Osteoblast (primary cell): Measurements from ENCODE around the gene GRIK4. TPM values are rescaled to one million over a fixed set of nuclear protein-coding genes. Genes with fewer than 3 reads are reported as not detected.

Source experiments
- DNase-seq: peaks from one replicate; pipeline ENCODE4 v3.0.0; 2011; ENCODE audit warnings: low spot score, mixed read lengths; ENCODE audit not compliant: insufficient read length; ENCODE audit errors: missing footprints
- H2AFZ ChIP-seq: 2 replicates; pipeline ENCODE4 v1.6.0; 2011; ENCODE audit warnings: mild to moderate bottlenecking, low read length
- H3K27ac ChIP-seq: 2 replicates; pipeline ENCODE4 v1.5.1; 2011; ENCODE audit warnings: mild to moderate bottlenecking, low read depth, low read length, moderate library complexity
- H3K27me3 ChIP-seq: 2 replicates; pipeline ENCODE4 v1.6.0; 2012; ENCODE audit warnings: mild to moderate bottlenecking, control low read depth, inconsistent platforms, low read length, moderate library complexity; ENCODE audit not compliant: insufficient read depth
- H3K36me3 ChIP-seq: 2 replicates; pipeline ENCODE4 v1.5.1; 2011; ENCODE audit warnings: mild to moderate bottlenecking, low read length, control low read depth, moderate library complexity; ENCODE audit not compliant: insufficient read depth
- H3K4me1 ChIP-seq: 2 replicates; pipeline ENCODE4 v1.5.1; 2011; ENCODE audit warnings: mild to moderate bottlenecking, low read length, control low read depth, moderate library complexity; ENCODE audit not compliant: insufficient read depth
- H3K4me2 ChIP-seq: 2 replicates; pipeline ENCODE4 v1.6.0; 2011; ENCODE audit warnings: mild to moderate bottlenecking, low read length; ENCODE audit not compliant: insufficient read depth
- H3K4me3 ChIP-seq: fragments of 200-600 bp; sonication (generic); 3 replicates; pipeline ENCODE4 v1.5.1; 2012; ENCODE audit warnings: mild to moderate bottlenecking, low read length, inconsistent platforms; ENCODE audit not compliant: insufficient read depth
- H3K79me2 ChIP-seq: 2 replicates; pipeline ENCODE4 v1.6.0; 2012; ENCODE audit warnings: mild to moderate bottlenecking, low read length, control low read depth, inconsistent platforms; ENCODE audit not compliant: insufficient read depth
- H3K9me3 ChIP-seq: 2 replicates; pipeline ENCODE4 v1.5.1; 2011; ENCODE audit warnings: low read depth, low read length, control low read depth
- H4K20me1 ChIP-seq: 2 replicates; pipeline ENCODE4 v1.6.0; 2012; ENCODE audit warnings: mild to moderate bottlenecking, low read length, control low read depth; ENCODE audit not compliant: insufficient read depth
- CTCF ChIP-seq: IDR thresholded peaks from 2 replicates; pipeline ENCODE4 v1.5.1; 2011; ENCODE audit warnings: mild to moderate bottlenecking, low read depth, low read length, moderate library complexity; ENCODE audit errors: extremely low read depth
- total RNA-seq: library from RNA; depleted of rRNA; stranded (reverse); fragments of >200 nt; gene quantifications from 2 replicates; pipeline ENCODE4 v1.2.3, GENCODE V29; 2012

GRIK4 gene
- total RNA-seq, 1 donor: under 0.01 TPM

- TF ChIP-seq CTCF: no peak
- Histone ChIP-seq H2AFZ (no peak overlapping the region), H4K20me1 (no peaks in the 10 kb centered on the region), H3K79me2 (no peaks in the 10 kb centered on the region), H3K36me3 (no peaks in the 10 kb centered on the region), H3K27ac (no peak overlapping the region), H3K4me3 (no peak overlapping the region), H3K9me3 (no peaks in the 10 kb centered on the region), H3K4me1 (peaks cover 14% of the 10 kb centered on the region), H3K4me2 (no peak overlapping the region), H3K27me3 (peaks cover 15% of the 10 kb centered on the region)
- no peak for DNase-seq
Measured at GRCh38 chr11:120566176-120566575, 54.6 kb downstream of the GRIK4 start.

- Histone ChIP-seq H4K20me1 (no peaks in the 10 kb centered on the region), H3K4me1 (peaks cover 14% of the 10 kb centered on the region), H3K36me3 (no peaks in the 10 kb centered on the region), H3K9me3 (no peaks in the 10 kb centered on the region), H3K4me3 (no peak overlapping the region), H3K4me2 (no peak overlapping the region), H2AFZ (no peak overlapping the region), H3K27ac (no peak overlapping the region), H3K79me2 (no peaks in the 10 kb centered on the region), H3K27me3 (peaks cover 6% of the 10 kb centered on the region)
- DNase-seq: peak; percentile 66
- no peak for TF ChIP-seq CTCF
Measured at GRCh38 chr11:120568572-120569307, 57.2 kb downstream of the GRIK4 start.

- Histone ChIP-seq H3K79me2 (no peaks in the 10 kb centered on the region), H4K20me1 (no peaks in the 10 kb centered on the region), H3K9me3 (no peaks in the 10 kb centered on the region), H3K27me3 (no peaks in the 10 kb centered on the region), H3K27ac (no peak overlapping the region), H3K4me2 (no peak overlapping the region), H3K4me1 (peaks cover 14% of the 10 kb centered on the region), H3K4me3 (no peak overlapping the region), H3K36me3 (no peaks in the 10 kb centered on the region), H2AFZ (no peak overlapping the region)
- TF ChIP-seq CTCF: no peak
- DNase-seq: no peak
Measured at GRCh38 chr11:120569861-120570260, 58.3 kb downstream of the GRIK4 start.

- H3K4me3 ChIP-seq: no peak overlapping the region
- H3K4me2 ChIP-seq: no peak overlapping the region
- no peak for DNase-seq
- no peaks in the 10 kb centered on the region for H4K20me1 ChIP-seq
- no peak overlapping the region for H2AFZ ChIP-seq
- no peak overlapping the region for H3K27ac ChIP-seq
- H3K4me1 ChIP-seq: no peaks in the 10 kb centered on the region
- no peaks in the 10 kb centered on the region for H3K9me3 ChIP-seq
- H3K27me3 ChIP-seq: peaks cover 4% of the 10 kb centered on the region
- no peak for TF ChIP-seq CTCF
- H3K36me3 ChIP-seq: no peaks in the 10 kb centered on the region
- no peaks in the 10 kb centered on the region for H3K79me2 ChIP-seq
Measured at GRCh38 chr11:120571476-120571875, 59.9 kb downstream of the GRIK4 start.
